Stimulated activated CD4-positive, alpha-beta T cell treated with anti-CD3 and anti-CD28 coated beads, Interleukin-15, amount 100 ng/mL, for 24 hours (primary cell): ENCODE data around the gene LDLRAD2.
"Not testable (repeated sequence)": the region's sequence is repeated elsewhere in the genome, so short reads cannot be mapped to it uniquely, and the experiment has no call there.

Experiments used
- DNase-seq: peaks from one replicate; pipeline ENCODE4 v3.0.0-alpha.2; 2020

Gene LDLRAD2

DNA sequence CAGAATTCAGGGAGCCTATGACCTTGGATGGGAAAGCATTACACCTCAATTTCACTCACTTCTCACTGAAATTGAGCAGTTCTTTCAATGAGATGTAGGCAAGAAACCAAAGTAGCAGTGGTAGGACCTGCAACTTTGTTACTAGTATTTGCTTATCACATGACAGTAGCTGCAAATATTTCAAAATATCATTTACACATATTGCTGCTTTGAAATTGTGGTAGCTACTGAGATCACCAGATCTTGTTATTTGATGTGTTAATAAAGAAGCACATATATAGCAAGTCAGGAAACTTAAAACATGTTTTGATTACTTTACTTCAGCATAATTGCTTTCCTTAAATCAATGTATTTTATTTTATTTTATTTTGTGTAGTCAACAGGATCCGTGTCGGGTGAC is 12.9 kb downstream of the LDLRAD2 start:
- no peak for DNase-seq

DNA sequence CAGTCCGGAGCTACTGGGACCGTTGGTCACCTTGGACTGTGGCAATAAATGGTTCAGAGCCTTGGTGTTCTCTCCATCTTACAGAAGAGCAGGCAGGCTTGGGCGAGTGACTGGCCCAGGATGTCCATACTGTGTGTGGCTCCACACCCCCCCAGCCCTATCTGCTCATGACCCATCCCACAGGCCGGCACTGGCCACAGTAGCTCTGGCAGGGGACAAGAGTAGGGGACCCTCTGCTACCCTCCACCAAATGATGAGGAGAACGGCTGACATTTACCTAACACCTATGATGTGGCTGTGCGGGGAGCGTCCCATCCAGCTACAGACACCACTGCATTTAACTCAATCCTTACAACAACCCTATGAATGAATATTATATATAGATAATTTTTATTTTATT is 13.3 kb downstream of the LDLRAD2 start:
- DNase-seq = no peak

DNA sequence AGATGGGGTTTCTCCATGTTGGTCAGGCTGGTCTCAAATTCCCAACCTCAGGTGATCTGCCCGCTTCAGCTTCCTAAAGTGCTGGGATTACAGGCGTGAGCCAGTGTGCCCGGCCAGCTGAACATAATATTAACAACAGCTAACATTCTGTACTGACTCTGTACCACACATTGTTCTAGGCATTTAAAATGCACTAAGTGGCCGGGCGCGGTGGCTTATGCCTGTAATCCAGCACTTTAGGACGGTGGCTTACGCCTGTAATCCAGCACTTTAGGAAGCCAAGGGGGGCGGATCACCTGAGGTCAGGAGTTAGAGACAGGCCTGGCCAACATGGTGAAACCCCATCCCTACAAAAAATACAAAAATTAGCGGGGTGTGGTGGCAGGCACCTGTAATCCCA is 14.6 kb downstream of the LDLRAD2 start:
- not testable (repeated sequence) for DNase-seq

DNA sequence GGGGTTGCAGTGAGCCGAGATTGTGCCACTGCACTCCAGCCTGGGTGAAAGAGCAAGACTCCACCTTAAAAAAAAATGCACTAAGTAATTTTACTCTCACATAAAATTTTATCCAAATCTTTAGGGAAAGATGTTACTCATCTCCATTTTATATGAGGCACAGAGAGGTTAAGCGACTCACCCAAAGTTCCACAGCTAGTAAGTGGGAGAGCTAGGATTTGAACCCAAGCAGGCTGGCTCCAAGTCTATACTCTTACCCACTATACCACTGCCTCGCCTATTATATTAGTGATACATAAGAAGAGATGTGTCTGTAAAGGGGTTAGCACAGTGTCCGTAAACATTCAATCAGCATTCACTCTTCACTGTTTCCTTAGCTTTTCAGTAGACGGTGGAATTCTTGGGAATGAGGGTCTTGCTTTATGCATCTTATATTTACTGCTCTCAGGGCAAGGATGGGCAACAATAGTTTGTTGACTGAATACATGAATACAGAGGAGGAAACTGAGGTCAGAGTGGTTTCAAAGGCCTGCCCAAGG is 15.1 kb downstream of the LDLRAD2 start:
- DNase-seq = no peak

DNA sequence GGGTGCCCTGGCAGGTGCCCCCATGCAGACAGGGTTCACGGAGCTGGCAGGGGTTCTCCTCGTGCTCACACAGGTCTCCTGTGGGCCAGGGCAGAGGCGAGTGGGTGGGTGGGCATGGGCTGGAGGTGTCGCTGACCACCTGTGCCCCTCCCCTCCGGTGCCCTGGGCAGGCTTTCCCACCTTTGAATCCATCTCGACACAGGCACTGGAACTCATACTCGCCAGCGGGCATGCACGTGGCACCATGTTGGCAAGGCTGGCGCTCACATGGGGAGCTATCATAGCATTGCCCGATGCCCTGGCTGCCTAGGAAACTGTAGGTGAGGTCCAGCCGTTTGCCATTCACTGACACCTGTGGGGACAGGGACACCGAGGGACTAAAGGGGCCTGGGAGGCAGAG is 16.0 kb downstream of the LDLRAD2 start:
- DNase-seq = no peak

DNA sequence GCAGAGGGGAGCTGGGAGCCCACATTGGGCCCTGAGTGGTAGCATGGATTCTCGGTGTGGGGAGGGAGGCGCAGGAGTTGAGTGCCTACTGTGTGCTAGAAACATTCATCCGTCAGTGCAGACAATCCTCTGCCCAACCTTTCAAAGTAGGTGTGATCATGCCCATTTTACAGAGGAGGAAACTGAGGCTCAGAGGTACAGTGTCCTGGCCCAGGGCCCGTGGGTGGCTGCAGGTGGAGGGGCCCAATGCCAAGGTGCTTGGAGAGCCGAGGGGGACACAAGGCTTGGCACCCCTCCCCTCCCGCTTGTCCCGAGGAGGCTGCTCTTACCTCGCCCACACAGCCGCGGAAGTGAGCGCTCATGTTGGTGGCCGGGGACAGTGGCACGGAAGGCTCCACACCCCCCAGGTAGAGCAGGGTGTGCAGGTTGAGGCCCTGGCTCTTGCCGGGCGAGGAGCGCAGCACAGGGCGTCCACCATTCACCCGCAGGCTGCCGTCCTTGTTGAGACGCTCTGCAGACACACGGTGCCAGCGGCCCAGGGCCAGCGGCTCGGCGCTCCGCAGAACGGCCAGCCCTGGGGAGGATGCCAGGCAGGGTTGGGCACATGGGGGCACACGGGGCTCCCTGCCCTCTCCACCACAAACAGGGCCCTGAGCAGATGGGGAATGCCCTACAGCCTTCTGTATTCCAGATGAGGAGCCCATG is 16.6 kb downstream of the LDLRAD2 start:
- DNase-seq = no peak

DNA sequence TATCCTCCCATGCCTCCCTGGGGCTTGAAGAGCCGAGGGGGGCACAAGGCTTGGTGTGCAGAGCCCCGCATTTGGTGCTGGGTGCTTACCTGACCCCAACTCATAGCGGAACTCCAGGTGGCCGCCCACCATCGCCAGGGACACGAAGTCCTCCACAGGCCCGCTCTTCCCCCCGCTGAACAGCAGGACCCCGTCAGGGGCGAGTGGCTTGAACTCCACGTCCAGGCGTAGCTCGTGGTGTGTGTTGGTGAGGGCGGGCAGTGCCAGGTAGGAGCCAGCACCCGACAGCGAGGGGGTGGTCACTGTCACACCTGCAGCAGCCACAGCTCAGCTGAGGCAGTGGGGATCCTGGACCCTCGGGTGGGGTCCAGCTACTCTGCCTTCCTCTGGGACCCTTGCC is 17.2 kb downstream of the LDLRAD2 start:
- no peak for DNase-seq

DNA sequence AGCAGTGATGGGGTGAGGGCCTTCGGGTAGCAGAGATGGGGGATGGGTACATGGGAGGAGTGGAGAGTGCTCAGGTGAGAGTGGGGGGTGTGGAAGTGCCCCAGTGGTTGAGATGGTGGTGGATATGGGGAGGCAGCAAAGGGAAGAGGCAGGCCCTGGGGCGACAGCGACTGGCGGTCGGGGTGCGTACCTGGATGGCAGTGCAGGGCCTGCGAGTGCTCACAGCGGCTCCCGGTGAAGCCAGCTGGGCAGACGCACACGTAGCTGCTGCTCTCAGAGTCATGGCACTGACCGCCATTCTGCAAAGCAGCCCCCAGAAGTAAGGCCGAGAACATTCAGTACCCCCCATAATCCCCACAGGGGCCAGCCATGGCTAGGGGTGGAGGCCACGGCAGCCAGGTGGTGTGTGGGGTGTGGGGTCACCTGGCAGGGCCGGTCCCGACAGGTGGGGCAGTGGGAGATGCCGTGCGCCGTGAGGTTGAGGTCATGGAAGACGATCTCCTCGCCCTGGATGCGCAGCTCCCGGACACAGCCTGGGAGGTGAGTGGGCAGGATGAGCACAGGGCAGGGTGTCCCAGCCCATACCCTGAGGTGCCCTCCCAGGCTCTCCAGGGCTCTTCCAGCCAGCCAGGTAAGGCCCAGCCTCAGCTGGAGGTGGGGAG is 18.9 kb downstream of the LDLRAD2 start:
- DNase-seq = no peak

DNA sequence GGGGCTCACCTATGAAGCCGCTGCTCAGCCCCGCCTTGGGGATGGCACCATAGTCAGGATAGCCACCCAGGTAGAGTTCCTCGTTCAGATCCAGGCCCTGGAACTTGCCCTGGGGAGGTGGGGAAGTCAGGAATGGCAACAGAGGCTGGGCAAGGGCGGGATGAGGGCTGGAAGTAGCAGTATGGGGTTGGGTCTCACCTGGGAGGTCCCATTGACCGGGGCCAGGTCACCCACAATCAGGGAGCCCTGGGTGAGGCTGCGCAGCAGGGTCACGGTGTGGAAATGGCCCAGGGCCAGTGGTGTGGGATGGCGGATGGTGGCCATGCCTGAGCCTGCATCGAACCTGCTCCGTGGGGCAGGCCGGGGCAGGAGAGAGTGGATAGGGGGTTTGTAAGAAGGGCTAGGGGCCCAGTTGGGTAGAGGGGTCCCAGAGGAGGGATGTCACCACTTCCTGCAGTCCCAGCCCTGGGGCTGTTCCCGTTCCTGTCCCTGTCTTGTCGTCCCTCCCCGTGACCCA is 19.4 kb downstream of the LDLRAD2 start:
- DNase-seq = no peak

DNA sequence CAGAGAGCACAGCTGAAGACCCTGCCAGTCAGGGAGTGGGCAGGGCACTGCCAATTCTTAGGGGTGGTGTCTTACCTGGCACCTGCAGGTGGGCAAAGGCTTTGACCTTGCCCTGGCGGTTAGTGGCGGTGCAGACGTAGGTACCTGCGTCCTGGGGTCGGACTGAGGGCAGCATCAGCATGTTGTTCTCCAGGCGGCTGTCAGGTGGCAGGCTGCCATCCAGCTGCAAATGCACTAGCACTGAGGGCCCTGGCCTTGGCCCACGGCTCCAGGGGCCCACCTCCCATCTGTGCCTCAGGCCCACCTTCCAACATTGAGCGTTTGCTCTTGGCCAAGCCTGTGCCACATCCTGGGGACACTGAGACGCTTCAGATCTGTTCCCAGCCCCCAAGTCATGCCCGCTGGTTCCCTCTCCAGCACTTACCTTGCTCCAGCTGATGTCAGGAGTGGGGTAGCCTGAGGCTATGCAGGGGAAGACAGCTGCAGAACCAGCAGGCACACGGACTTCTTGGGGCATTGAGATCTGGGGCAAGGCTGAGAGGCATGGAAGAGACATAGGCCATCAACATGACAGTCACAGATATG is 21.4 kb downstream of the LDLRAD2 start:
- no peak for DNase-seq

DNA sequence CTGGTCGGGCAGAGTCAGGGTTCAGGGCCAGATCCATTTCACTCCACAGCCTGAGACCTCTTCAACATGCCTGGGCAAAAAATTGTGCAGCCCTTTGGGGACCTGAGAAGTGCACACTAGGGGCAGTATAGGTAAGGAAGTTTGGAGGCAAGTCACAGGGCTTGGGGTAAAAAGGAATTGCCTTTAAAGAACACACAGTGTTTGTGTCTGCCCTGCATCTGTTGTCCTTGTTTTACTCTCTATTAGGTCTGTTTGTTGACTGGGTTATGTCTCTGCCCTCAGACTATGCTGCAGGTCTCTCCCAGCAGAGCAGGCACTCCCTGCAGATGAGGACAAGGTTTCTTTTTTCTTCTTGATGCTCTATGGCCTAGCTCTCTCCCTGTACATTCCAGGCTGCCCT is 22.0 kb downstream of the LDLRAD2 start:
- DNase-seq = no peak

DNA sequence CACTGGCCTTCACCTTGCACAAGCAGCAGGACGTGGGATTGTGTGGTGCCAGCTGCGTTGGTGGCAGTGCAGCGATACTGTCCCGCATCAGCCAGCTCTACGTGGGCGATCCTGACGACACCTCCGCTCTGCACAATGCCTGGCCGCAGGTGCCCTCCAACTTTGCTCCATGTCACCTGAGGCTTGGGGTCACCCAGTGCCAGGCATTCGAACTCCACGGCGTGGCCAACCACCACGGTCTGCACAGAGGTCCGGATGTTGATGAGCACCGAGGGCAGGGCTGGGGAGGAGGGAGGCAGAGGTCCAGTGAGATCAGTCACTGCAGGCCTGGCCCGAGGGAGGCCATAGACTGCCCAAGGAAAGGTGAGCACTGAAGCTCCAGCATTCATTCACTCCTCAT is 22.6 kb downstream of the LDLRAD2 start:
- DNase-seq = no peak

DNA sequence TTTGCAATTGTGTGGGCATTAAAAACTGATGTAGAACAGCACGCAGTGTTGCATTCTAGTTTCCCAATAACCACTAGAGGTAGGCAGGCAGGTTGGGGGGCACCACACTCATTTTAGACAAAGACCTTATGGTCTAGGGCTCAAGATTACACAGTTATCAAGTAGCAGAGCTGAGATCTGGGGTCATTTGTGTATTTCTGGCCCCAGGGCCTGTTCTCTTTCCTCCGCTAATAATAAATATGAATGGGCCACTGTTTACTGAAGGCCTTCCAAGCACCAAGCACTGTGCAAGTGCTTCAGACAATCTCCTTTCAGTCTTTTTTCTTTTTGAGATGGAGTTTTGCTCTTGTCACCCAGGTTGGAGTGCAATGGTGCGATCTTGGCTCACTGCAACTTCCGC is 23.9 kb downstream of the LDLRAD2 start:
- DNase-seq = no peak

DNA sequence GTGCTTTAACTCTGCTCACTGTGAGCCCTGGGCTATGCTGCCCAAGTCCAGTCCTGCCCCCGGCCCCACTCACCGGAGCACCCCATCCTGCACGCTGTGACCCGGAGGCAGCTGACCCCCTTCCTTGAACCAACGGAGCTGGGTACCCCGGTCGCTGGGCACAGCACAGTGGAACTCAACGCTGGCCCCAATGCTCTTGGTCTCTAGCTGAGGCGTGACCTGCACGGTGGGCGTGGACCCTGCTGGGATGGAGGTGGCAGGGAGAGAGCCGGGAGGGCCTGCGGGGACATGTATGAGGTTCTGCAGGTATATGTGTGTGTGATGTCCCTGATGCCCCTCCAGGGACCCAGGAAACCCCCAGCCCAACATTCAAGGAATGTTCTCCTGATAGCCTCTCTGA is 24.7 kb downstream of the LDLRAD2 start:
- no peak for DNase-seq

DNA sequence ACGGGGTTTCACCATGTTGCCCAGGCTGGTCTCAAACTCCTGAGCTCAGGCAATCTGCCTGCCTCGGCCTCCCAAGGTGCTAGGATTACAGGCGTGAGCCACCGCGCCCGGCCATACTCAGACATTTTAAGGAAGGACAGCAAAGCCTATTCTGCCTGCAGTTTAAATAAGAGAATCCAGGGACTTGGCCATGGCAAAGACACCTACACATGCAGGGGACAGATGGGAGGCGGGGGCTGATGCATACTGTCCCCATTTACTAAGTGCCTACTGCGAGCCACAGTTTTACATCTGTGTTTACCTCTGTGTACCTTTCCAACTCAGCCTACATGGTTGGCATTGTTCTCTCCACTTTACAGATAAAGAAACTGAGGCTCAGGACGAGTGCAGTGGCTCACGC is 25.4 kb downstream of the LDLRAD2 start:
- DNase-seq = no peak

DNA sequence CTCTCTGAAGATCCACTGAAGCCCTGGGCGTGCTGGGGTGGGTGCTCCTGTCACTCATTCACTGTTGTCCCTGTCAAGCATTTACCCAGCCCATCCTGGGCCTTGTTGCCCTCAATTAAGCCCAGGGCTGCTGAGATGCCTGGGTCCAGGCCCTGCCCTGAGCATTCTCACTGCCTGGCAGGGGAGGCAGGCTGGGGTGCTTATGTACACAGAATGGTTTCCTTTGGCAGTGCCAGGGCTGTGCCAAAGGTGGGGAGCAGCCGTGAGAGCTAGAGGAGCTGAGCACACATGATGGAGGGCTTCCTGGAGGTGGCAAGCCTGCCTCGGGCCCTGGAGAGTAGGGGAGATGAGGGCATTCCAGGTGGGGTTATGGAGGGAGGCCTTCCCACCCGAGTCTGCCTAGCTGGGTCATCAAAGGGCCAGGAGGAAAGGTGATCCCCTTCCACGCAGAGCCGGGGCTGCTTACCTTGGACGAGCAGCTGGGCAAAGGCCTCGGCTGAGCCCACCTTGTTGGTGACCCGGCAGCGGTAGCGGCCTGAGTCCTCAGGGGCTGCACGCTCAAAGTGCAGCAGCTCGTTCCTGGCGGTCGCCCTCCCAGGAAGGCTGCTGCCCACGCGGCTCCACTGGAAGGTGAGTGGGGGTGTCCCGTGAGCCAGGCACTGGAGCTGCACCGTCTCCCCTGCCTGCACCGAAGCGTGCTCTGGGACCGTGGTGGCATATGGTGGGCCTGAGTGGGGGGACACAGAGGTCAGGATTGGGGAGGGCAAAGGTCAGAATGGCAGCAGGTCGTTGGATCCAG is 26.5 kb downstream of the LDLRAD2 start:
- DNase-seq = no peak

DNA sequence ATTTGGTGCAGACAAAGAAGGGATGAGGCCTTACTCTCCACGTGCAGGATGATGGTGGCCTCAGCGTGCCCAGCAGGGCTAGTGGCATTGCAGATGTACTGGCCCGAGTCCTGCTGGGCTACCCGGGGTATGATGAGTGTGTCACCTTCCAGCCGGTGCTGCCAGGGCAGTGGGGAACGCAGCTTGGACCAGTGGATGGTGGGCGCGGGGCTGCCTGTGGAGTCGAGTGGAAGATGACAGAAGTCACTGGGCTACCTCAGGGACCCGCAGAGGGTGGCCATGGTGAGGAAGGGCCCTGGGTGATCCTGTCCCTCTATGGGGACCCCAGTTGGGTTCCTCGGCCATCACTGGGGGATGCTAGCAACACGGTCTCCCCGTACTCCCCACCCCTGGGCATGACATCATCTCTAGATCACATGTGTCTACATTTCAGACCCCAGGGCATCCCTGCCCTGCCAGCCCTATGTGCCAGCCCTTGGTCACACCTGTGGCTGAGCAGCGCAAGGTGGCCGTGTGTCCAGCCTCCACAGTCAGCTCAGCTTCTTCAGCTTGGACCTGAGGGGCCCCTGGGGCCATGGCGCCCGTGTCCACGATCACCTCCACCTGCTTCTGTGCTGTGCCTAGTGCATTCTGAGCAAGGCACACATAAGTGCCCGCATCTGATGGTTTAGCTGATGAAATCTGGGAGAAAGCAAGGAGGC is 27.4 kb downstream of the LDLRAD2 start:
- DNase-seq = no peak

DNA sequence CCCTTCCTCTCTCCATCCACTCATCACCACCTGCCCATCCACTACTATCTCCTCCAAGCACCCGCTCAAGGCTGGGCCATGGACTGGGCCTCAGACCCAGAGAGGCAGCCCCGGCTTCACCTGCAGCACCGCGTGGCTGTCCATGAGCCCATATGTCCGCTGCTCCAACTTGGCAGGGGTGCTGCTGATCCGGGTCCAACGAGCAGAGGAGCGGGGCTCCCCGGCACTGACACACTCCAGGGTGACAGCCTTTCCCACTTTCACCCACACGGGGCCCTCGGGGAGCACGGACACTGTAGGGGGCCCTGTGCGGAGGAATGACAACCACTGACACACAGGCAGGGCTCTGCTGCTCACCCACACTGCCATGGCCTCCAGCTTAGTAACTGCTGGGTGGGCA is 28.9 kb downstream of the LDLRAD2 start:
- no peak for DNase-seq

DNA sequence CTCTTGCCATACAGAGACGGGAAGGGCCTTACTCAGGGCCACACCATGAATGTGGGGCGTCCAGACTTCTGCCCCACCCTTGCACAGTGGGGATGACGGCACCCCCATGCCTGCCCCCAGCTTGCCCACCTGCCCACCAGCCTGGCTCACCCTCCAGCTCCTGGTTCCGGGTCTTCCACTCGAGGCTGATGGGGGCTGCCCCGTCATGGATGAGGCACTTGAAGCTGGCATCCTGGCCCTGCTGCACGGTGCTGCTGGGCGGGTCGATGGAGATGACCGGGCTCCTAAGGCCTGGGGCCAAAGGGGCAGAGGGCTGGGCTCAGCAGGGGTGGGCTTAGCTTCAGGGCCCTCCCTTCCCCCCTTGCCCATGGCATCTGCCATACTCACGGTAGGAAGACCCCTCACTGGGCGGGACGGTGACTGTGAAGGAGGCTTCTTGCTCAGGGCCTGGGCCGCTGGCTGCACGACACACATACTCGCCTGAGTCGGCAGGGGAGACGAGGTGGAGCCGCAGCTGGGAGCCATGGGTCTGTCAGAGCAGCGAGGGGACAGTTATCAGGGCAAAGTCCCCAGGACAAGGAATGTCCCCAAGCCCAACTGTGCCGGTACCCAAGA is 29.9 kb downstream of the LDLRAD2 start:
- no peak for DNase-seq

DNA sequence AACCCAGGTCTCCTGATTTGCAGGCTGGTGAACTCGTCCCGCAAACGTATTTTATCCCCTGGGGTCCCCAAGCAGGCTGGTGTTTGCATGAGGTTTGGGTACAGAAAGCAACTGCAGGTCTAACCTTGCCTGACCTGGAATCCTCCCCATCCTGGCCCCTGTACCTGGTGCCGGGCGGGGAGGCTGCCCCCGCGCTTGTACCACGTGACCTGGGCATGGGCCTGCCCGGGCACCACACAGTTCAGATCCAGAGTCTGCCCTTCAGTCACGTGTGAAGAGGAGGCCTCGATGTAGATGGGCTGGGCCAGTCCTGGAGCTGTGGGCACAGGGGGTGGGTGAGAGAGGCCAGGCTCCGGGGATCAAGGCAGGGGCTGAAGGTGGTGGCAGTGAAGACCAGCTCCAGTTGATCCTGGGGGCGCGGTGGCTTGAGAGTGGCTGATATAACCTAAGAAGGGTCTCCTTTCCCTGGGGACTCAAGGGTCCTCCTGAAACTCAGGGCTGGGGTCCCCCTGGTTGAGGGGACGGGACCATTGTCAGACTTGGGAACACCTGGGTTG is 30.6 kb downstream of the LDLRAD2 start:
- no peak for DNase-seq

DNA sequence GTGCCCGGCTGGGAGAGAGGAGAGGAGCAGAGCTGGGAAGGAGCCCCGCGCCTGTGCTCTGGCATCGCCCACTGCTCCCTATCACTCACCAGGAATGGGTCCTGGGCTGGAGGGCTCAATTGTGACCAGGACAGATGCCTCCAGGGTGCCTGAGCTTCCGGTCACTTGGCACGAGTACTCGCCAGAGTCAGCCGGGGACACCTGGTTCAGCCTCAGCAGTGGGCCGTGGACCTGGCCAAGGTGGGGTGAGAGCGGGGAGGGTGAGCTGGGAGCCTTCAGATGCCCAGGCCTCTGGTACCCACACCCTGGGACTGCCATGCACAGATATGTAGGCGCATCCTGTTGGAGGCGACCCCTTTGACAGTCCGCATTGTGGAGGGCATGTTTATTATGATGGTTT is 31.1 kb downstream of the LDLRAD2 start:
- no peak for DNase-seq

DNA sequence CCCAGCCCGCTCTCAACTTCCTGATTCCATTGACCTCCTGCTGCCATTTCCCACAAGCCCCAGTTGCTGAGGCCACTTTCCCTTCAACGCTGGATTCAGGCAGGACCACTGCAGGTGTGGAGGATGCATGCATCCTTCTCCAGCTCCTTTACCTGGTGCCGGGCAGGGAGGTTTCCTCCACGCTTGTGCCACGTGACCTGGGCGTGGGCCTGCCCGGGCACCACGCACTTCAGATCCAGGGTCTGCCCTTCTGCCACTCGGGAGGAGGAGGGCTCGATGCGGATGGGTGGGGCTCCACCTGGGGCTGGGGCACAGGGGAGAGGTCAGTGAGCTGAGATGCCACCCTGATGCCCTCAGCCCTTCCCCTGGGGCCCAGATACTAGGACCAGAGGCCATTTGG is 31.9 kb downstream of the LDLRAD2 start:
- no peak for DNase-seq
